Peyer's patch (tissue), 4 donors: ENCODE results near the gene TXNDC12. TPM values are rescaled to one million over a fixed set of nuclear protein-coding genes. Genes with fewer than 3 reads are reported as not detected.

Source experiments
- DNase-seq, 3 donors: peaks; one replicate each; pipeline ENCODE4 v3.0.0-alpha.2; 2017 to 2019
- H3K27ac ChIP-seq, 4 donors: fragments of 200-600 bp; sonication (generic); one replicate each; pipeline ENCODE4 v1.5.1; 2016 to 2019
- H3K27me3 ChIP-seq, 2 donors: fragments of 200-600 bp; sonication (generic); one replicate each; pipeline ENCODE4 v1.5.1; 2019
- H3K36me3 ChIP-seq, 3 donors: fragments of 200-600 bp; sonication (generic); one replicate each; pipeline ENCODE4 v1.5.1; 2016 to 2019
- H3K4me1 ChIP-seq, 4 donors: fragments of 200-600 bp; sonication (generic); one replicate each; pipeline ENCODE4 v1.5.1; 2016 to 2019
- H3K4me3 ChIP-seq, 4 donors: fragments of 200-600 bp; sonication (generic); 1 replicate in 3 of 4; 2 replicates in 1 of 4; pipeline ENCODE4 v1.5.1; 2016 to 2019; ENCODE audit warnings: mild to moderate bottlenecking in 1 of 4
- H3K9me3 ChIP-seq, 4 donors: fragments of 200-600 bp; sonication (generic); one replicate each; pipeline ENCODE4 v1.5.1; 2016 to 2019; ENCODE audit warnings: mild to moderate bottlenecking in 1 of 4
- POLR2A ChIP-seq, 2 donors: fragments of 450-650 bp; IDR thresholded peaks; one replicate each; pipeline ENCODE4 v1.5.1; 2017; ENCODE audit warnings: antibody characterized with exemption in 2 of 2, mild to moderate bottlenecking in 2 of 2, moderate library complexity in 2 of 2
- total RNA-seq, 4 donors: library from RNA; depleted of rRNA; stranded (reverse); fragments of >200 nt; gene quantifications; one replicate each; pipeline ENCODE4 v1.1.0, GENCODE V29; 2016
- TF ChIP-seq, protein P1 (sequence below), 6 experiments: fragments of 450-650 bp in 4 of 6; fragments of 200-600 bp in 2 of 6; sonication (generic) in 1 of 6; IDR thresholded peaks; one replicate each; pipeline ENCODE4 v1.5.1; 2017 to 2019; ENCODE audit warnings: antibody characterized with exemption in 6 of 6, mild to moderate bottlenecking in 3 of 6, moderate library complexity in 1 of 6

Gene TXNDC12
- total RNA-seq, 4 donors from 2014 or later = 14.9 to 25.0 (median 23.9) TPM

- Histone ChIP-seq H3K27me3 (no peaks in the 10 kb centered on the region), H3K9me3 (no peaks in the 10 kb centered on the region), H3K27ac (no peak overlapping the region), H3K36me3 (no peaks in the 10 kb centered on the region), H3K4me1 (peaks cover 0 to 6% (median 2%) of the 10 kb centered on the region in 4 donors), H3K4me3 (no peak overlapping the region)
- no peak for DNase-seq
- TF ChIP-seq, protein P1, sequence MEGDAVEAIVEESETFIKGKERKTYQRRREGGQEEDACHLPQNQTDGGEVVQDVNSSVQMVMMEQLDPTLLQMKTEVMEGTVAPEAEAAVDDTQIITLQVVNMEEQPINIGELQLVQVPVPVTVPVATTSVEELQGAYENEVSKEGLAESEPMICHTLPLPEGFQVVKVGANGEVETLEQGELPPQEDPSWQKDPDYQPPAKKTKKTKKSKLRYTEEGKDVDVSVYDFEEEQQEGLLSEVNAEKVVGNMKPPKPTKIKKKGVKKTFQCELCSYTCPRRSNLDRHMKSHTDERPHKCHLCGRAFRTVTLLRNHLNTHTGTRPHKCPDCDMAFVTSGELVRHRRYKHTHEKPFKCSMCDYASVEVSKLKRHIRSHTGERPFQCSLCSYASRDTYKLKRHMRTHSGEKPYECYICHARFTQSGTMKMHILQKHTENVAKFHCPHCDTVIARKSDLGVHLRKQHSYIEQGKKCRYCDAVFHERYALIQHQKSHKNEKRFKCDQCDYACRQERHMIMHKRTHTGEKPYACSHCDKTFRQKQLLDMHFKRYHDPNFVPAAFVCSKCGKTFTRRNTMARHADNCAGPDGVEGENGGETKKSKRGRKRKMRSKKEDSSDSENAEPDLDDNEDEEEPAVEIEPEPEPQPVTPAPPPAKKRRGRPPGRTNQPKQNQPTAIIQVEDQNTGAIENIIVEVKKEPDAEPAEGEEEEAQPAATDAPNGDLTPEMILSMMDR (IDR thresholded peaks at IDR 0.05) = no peak
- no peak for TF ChIP-seq POLR2A (IDR thresholded peaks at IDR 0.05)
Measured at GRCh38 chr1:51988254-51988653, 66.7 kb downstream of the TXNDC12 start.

GRCh38 chr1:51986718-51987117 lies 68.3 kb downstream of the TXNDC12 start:
- Histone ChIP-seq H3K27me3 (no peaks in the 10 kb centered on the region), H3K4me3 (no peak overlapping the region), H3K27ac (no peak overlapping the region), H3K9me3 (no peaks in the 10 kb centered on the region), H3K4me1 (peaks cover 0 to 6% (median 2%) of the 10 kb centered on the region in 4 donors), H3K36me3 (no peaks in the 10 kb centered on the region)
- TF ChIP-seq POLR2A (IDR thresholded peaks at IDR 0.05) = no peak
- TF ChIP-seq, protein P1 (IDR thresholded peaks at IDR 0.05) = no peak
- no peak for DNase-seq

DNA sequence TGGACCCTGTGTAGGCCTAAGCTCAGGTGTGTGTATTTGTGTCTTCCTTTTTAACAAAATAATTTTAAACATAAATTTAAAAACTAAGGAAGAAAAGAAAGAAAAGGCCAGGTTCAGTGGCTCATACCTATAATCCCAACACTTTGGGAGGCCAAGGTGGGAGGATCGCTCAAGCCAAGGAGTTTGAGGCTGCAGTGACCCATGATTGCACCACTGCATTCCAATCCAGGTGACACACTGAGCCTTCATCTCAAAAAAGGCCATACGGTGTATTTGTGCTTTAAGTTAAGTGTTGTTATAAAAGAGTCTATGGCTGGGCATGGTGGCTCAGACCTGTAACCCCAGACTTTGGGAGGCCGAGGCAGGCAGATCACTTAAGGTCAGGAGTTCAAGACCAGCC lies 72.8 kb downstream of the TXNDC12 start:
- Histone ChIP-seq H3K4me1 (no peaks in the 10 kb centered on the region), H3K27ac (no peak overlapping the region), H3K9me3 (no peaks in the 10 kb centered on the region), H3K36me3 (no peaks in the 10 kb centered on the region), H3K27me3 (no peaks in the 10 kb centered on the region), H3K4me3 (no peak overlapping the region)
- TF ChIP-seq POLR2A (IDR thresholded peaks at IDR 0.05) = no peak
- TF ChIP-seq, protein P1 (IDR thresholded peaks at IDR 0.05) = no peak
- DNase-seq = no peak

GRCh38 chr1:51981555-51981954 lies 73.4 kb downstream of the TXNDC12 start:
- Histone ChIP-seq H3K4me1 (no peaks in the 10 kb centered on the region), H3K4me3 (no peak overlapping the region), H3K27me3 (no peaks in the 10 kb centered on the region), H3K9me3 (no peaks in the 10 kb centered on the region), H3K36me3 (no peaks in the 10 kb centered on the region), H3K27ac (no peak overlapping the region)
- DNase-seq = no peak
- no peak for TF ChIP-seq POLR2A (IDR thresholded peaks at IDR 0.05)
- TF ChIP-seq, protein P1 (IDR thresholded peaks at IDR 0.05) = no peak

- no peaks in the 10 kb centered on the region for H3K4me1 ChIP-seq
- no peak for DNase-seq
- no peak for TF ChIP-seq POLR2A (IDR thresholded peaks at IDR 0.05)
- TF ChIP-seq, protein P1 (IDR thresholded peaks at IDR 0.05) = no peak
- no peaks in the 10 kb centered on the region for H3K36me3 ChIP-seq
- no peak overlapping the region for H3K27ac ChIP-seq
- no peak overlapping the region for H3K4me3 ChIP-seq
- H3K9me3 ChIP-seq = no peaks in the 10 kb centered on the region
- H3K27me3 ChIP-seq = no peaks in the 10 kb centered on the region
Measured at GRCh38 chr1:51978099-51978498, 76.9 kb downstream of the TXNDC12 start.
